GM19397 (cell line): ENCODE results near the gene DHRS3.

Experiments used
- ATAC-seq: cut with Tn5 transposase; IDR thresholded peaks from one replicate; pipeline ENCODE4 v1.9.1; 2021; ENCODE audit warnings: mild to moderate bottlenecking, moderate library complexity; ENCODE audit not compliant: unreplicated experiment

The DHRS3 gene

DNA sequence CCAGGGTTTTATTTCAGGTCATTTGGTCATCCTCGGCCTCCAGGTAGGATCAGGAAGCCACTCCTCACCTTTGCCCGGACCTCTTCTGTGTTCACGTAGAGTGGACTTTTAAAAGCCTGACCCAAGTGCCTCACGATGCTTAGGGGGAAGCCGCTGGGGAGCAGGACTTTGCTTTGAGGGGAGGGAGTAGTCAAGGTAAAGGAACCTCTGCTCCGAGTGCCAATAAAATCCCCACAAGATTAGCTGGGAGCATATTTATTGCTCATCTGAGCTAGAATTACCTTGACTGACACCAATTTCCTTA lies 603 bp upstream of the DHRS3 start:
- ATAC-seq = no peak

DNA sequence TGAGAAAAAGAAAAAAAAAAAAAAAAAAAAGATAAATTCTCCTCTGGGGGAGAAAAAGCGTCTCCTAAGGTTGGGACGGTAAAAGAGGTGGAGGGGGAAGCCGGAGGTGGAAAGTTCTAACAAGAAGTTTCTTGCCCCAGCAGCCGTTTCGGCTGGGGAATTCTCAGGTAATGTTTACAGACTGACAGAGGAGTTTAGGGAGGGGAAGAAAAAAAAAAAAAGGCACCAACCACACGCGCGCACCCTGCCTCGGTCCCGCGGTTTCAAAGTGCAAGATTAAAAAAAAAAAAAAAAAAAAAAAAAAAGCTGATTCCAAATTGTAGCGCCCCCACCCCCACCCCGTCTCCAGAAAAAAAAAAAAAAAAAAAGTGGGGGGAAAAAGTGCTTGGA lies 504 bp downstream of the DHRS3 start:
- no peak for ATAC-seq

DNA sequence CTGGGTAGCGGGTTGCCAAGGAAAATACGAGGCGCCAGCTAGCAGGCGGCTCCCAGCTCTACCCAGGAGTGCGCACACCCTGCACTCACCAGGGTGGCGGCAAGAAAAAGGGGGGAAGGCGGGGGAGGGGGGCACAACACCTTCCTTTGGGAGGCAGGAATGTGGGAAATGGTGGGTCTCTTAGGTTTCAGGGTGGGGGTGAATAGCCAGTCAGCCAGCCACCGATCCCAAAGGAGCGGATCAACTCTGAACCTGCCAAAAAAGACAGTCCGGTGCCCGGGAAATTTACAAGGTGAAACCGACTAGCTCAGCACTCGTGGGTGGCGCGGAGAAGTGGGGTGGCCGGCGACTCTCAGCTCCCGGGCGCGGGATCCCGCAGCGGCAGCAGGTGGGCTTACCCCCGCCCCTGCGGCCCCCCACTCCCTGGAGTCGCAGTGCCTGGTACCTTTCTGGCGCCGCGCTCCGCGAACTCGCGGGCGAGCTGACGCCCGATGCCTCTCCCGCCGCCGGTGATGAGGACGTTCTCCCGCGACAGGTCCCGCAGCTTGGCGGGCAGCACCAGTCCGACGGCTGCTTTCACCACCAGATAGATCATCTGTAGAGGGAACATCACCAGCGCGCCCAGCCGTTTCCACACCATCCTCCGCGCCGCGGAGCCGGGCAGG lies 1.2 kb downstream of the DHRS3 start:
- no peak for ATAC-seq

DNA sequence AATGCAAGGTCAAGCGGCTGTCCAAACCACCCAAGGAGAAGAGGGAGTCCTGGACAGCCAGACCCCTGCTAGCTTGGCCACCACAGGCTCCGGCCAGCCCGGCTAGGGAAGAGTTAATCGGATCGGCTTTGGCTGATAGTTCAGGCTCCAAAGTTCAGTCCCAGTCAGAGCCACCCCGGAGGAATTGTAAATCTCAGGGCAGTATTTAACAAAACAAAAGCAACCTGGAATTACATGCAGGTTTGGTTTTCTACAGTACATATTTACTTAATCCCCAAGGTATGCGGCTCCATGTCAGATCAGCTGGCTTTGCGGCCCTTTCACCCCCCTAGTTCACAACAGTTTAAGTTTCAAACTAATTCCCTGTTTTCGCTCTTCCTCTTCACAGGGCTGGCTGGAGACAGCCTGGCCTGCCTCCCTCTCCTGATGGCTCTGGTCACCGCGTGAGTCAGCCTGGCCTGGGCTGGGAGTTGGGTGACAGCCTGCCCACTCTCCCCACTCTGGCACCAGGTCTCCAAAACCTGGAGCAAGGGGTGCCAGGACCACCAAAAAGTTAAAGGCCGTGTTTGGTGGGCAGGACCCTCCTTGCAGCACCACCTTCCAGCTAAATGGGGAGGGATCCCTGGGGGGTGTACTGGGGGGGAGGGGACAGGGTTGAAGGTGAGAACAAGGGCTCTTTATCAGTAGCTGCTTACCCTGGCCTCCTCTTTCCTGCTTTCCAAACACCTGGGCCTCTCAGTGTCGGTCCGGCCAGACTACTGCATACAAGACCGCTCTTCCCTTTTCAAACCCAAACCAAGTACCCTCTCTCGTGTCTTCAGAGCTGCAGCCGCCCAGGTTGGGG lies 1.9 kb downstream of the DHRS3 start:
- no peak for ATAC-seq

DNA sequence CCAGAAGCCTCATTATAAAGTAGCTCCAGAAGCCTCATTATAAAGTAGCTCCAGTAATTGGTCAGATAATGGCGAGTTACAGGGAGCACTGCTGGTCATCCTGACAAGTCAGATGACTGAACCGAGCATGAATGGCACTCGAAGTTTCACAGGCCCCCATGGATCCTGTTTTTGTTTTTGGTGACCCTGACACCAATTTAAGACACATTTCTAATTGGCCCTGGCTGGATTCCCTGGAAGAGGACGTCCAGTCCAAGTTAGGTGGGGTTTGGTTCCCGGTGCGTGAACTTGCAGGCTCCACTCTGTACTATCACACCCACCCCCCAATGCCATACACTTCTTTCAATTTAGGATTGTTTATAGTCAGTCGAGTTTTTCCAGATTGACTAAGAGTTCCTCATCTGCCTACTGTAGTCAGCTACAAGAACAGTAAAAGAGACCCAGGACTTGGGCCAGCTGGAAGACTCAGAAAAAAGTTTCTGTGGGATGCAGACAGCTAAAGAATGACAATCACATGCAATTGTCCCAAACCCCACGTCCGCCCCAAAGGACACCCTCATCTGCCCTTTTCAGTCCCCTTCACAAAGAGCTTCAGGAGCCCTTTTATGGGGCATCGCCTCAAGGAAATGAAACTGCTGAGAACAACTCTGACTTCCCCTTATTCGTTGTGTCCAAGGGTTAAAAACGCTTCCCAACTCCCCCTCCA lies 2.7 kb downstream of the DHRS3 start:
- no peak for ATAC-seq

DNA sequence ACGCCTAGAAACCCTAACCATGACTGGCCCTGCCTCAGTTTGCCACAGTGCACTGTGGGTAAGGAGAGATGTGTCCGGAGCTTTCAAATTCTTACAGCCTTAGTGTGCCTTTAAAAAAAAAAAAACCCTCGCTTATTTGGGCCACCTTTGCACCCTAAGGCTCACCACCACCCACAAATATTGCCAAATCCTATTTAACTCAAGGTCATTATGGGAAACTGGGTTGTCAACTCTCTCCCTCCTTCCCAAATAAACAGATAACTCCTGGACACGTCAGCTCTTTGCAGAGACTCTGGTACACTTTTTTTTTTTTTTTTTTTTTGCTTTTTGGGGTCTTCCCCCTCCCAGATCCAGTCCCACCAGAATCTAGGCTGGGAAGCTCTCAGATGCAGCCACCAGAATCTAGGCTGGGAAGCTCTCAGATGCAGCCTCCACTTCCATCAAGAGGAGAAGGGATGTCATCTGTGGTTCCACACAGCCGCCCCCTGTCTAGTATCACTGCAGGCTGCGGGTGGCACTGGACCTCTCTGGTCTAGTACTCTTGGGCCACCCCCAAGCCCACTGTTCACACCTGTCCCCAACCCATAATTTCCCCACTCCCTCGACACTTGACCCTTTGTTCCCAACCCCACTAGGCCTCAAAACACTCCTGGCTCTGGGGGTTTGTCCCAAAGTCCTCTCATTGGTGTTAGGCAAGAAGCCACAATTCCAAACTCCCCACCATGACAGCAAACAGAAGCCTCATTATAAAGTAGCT lies 3.4 kb downstream of the DHRS3 start:
- no peak for ATAC-seq

DNA sequence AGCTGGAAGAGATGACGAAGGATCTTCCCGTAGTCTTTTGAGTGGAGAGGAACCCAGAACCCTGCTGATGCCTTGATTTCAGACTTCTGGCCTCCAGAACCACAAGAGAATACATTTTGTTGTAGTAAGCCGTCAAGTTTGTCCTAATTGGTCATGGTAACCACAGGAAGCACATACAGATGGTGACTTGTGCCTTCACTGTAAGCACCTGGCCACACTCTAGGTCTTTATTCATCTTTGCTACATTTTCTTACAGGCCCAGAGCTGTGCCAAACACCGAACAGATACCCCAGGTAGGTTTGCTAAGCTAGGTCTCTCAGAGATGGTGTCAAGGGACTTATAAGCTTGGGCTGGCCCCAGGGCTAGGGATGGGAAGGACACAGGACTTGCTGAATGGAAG lies 4.8 kb downstream of the DHRS3 start:
- ATAC-seq = no peak

DNA sequence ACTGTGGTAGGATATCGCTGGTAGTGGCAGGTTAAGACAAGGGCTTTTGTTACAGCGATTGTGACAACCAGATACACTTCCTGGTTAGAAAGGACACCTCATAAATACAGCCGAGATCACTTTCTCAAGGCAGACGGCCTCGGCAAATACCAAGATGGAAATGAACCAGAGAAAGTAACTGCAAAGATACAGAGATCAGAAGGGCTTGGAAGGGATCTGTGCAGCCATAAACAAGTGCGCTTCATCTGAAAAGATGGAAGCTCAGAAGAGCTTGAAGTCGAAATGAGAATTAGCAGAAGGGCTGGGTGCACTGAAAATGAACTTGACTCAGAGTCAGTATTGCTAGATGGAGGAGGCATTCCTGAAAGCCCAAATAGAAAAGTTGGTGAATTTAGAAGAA lies 7.1 kb downstream of the DHRS3 start:
- ATAC-seq = no peak

DNA sequence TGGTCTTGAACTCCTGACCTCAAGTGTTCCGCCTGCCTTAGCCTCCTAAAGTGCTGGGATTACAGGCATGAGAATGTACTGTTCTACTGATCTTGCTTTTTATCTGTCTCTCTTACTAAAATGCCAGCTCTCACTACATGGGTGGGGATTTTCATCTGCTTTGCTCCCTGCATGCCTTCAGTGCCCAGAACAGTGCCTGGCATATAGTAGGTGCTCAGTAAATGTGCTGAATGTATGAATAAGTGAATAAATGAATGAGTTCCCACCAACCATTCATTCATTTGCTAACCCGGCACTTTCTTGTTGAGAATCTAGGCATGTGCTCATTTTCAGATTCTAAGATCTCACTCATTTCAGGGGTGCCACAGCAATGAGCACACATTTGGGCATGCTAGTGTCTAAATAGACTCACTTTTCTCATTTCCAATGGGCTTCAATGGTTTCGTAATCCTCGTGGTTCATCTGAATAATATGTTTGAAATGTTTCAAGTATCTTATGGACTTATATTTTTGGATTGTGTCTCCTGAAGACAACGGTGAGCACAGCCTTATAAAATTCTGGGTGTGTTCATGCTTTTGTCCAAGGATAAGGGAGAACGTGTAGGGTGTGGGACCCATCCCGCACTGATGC lies 7.6 kb downstream of the DHRS3 start:
- no peak for ATAC-seq

DNA sequence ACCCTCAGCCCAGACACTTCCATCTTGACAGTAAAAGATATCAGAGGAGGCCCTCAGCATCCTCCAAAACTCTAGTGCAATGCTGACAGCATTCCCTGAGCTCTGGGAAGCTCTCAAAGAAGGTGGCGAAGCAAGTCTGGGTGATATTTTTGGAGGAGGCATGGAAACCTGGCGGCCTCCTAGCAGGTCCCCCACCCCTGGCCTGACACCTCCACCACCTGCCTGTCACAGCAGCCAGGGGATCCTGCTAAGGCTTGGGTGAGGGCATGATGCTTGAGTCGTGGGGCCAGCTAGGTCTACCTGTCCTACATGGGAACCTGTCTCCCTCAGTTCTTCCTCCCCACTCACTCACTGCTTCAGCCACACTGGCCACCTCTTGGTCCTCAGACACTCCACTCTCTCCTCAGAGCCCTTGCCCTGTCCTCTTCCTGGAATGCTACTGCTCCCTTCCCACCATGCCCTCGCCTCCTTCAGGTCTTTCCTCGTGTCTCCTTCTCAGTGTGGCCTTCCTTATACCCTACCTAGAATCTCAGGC lies 8.5 kb downstream of the DHRS3 start:
- no peak for ATAC-seq

DNA sequence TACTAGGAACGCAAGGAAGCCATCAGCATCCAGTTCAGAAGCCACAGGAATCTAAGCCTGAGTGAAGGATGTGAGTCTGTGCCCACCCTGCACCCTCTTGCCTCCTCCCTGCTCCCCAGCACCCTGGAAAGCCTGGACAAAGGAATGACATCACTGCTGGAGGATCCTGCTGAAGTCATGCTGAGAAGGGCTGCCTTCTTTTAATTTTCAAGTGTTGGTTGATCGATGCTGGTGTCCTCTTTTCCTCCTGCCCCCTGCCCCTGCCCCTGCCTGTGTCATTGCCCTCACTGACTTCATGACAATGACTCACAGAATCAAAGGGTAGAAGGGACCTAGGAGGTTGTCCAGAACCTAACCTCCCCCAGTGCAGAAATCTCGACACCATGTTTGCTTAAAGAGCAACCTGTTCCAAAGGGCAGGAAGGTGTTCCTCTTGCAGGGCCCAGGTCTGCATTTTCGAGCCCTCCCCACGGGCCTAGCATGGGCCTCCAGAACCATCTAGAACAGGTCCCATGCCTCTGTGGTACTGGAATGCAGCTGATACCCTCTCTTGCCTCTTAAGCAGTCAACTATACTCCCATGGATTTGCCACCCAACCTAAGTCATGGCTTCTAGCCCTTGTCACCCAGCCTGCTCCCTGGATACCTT lies 9.6 kb downstream of the DHRS3 start:
- no peak for ATAC-seq

DNA sequence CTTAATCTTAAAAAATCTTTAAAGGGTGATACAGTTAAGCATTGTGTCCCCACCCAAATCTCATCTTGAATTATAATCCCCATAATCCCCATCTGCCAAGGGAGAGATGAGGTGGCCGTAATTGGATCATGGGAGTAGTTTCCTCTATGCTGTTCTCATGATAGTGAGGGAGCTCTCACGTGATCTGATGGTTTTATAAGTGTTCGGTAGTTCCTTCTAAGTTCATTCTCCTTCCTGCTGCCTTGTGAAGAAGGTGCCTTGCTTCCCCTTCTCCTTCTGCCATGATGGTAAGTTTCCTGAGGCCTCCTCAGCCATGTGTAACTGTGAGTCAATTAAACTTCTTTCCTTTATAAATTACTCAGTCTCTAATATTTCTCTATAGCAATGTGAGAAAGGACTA lies 10.7 kb downstream of the DHRS3 start:
- no peak for ATAC-seq

DNA sequence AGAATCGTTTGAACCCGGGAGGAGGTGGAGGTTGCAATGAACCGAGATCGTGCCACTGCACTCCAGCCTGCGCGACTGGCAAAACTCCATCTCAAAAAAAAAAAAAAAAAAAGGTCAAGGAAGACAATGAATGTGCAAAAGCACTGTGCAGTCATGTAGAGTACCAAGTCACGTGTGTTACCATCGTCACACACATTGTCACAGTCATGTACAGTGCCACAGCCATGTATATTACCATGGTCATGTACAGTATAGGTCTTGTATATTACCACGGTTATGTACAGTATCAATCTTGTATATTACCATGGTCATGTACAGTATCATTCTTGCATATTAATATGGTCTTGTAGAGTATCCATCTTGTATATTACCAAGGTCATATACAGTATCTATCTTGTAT lies 13.0 kb downstream of the DHRS3 start:
- no peak for ATAC-seq

DNA sequence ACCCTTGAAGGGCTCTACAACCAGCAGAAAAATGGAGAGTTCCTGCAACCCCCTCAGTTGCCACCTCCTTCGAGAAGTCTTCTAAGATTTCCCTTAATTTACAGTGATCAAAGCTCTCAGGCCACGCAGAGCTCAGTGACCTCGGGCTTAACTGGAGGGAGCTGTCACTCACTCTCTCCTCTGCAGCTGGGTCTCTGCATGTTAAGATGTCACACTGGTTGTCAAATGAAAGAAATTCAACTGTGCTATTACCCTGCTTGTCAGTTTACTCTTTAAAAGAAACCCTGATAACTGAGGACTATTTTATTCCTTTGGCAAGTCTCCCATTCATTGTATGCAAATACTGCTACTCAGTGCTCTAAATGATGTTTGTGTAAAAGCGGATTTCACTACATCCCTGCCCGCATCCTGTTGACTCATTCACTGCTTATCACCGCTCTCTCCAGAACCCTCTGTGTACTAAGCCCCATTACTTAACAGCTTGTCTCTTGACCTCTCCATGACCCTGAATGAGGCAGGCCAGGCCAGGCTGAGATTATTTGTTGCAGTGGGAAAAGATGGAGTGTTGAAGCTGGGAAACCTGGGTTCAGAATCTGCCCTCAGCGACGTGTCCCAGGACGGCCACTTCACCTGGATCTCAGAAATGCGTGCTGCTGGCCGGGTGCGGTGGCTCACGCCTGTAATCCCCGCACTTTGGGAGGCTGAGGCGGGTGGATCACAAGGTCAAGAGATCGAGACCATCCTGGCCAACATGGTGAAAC lies 13.7 kb downstream of the DHRS3 start:
- ATAC-seq = no peak

DNA sequence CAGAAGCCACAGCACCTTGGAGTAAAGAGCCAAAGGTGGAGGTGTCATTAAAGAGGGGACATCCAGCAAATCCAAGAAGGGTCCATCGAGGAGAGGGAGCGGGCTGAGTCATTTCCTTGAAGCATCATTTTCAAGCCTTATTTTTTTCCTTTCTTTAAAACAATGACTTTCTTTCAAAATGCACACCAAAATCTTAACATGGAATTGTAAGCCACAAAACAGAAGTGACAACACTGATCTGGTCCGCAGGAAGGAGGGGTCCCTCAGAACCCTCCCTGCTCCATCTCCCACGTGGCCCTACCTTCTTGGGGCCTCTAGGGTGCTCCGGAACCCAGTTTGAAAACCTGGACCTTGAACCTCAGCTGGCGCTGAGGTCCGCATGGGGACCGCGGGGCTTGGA lies 14.8 kb downstream of the DHRS3 start:
- ATAC-seq = no peak

DNA sequence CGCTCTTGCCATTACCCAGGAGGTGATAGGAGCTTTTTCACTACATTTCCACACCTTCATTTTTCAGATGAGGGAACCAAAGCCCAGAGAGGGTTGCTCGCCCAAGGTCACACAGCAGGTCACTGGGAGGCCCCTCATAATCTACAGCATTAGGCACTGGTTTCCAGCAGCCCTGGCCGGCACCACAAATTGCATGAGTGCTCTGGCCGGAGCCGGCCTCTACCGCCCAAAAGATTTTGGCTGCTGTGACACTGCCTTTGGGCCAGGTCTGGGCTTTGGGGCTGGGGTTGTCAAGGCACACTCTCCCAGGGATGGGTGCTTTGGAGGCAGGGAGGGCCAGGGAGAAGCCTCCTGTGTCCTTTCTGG lies 15.4 kb downstream of the DHRS3 start:
- ATAC-seq = no peak

DNA sequence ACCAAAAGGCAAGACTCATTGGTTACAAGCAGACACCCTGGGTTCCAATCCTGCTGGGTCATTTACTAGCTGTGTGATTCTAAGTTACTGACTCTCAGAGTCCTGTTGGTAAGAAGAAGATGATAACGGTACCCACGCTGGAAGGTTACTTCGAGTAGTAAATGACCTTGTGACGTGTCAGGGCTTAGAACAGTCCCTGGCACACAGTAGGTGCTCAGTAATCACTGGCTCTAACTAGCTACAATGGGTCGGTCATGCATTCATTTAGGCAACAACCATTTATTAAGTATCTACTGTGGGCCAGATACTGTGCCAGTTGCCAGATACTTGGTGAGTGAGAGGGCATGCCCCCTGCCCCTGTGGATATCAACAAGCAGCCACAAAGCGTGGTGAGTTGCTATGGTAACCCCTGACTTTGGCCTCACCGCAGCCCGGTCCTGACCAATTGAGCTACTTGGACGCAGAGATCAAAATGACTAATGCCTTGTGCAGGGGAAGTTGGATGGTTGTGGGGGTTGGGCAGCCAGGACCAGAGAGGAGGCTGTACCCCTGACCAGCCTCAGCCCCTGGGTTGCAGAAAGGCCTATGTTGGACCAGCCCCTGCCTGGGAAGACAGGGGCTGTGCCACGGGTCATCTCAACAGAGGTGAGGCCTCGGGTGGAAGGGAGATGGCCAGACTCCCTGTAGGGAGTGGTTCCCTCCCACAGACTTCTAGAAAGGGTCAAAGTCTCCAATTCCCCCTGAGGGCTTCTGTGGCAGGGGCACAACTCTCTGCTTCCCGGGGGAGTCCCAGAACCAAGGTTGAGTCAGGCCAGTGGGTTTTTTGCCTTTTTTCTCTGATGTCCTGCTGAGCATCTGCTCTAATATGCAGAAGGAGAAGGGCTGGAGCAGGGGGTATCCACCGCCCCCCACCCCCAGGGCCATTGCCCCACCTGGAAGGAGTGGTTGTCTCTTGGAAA lies 16.0 kb downstream of the DHRS3 start:
- no peak for ATAC-seq

DNA sequence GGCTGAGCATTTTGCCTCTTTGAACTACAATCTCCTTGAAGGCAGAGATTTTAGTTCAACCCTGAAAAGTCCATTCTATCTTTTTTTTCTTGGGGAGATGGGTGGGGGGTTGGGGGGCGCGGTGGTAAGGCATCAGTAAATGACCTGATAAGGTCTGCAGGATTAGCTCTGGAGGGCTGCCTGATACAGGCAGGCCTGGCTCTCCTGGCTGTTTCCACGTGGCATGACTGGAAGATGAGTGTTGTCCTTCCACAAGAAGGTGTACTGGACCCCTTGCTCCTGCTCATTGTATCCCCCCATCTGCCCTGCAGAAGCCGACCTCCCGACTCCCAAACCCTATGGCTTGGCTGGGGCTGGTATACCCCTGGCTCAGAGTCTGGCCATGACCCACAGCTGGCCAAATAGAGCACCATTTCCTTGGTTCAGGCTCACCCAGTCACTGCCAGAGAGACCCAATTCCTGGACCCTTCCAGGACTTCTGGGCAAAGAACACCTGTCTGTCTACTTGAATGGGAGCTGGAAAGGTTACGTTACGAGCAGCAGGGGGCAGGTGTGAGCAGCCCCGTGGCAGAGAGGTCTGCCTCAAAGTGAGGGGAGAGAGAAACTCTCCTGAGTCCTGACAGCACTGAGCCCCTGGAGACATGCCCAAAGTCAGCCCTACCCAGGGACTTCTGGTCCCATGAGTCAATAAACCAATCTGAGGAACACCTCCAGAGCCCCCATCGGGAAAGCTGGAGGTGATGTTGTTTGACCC lies 17.0 kb downstream of the DHRS3 start:
- no peak for ATAC-seq
